ENCODE data around the gene LGI1.

Gene LGI1

DNA sequence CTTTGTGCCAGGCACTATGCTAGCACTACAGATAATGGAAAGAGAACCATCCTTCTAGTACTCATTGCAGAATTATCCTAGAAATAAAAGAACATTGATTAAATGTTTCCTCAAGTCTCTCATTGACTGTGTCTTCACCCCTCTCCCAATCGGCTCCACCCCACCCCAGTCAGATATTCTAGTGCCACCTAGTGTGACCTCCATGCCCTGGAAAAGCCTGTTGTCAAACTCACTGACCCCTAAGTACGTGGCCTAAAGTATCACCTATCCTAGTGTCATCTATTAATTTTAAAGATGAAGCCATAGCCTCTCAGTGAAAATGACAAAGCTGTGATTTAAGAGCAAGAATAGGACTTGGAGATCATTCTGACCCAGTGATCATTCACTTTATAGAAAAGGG lies 26.3 kb downstream of the LGI1 start:
- no peak for TF ChIP-seq CTCF (conservative IDR thresholded peaks at IDR 0.05; ENCODE audit: low read depth, low read length)
- H3K27ac ChIP-seq: no peak overlapping the region
- H3K9ac ChIP-seq: no peak overlapping the region
- no peak overlapping the region for H2AFZ ChIP-seq (ENCODE audit: low read depth)
- no peaks in the 10 kb centered on the region for H3K79me2 ChIP-seq (ENCODE audit: insufficient read depth, low read depth)
- H3K4me3 ChIP-seq (IDR thresholded peaks at IDR 0.05; ENCODE audit: insufficient read depth, low read depth, low read length): no peak overlapping the region
- no peaks in the 10 kb centered on the region for H3K27me3 ChIP-seq (ENCODE audit: insufficient read depth, low read depth)
- H3K4me2 ChIP-seq: no peak overlapping the region
- no peaks in the 10 kb centered on the region for H3K4me1 ChIP-seq (ENCODE audit: low read depth, poor library complexity, severe bottlenecking)
- no peaks in the 10 kb centered on the region for H4K20me1 ChIP-seq (ENCODE audit: insufficient read depth)
- no peaks in the 10 kb centered on the region for H3K36me3 ChIP-seq (ENCODE audit: insufficient read depth)

- H3K4me3 ChIP-seq (IDR thresholded peaks at IDR 0.05; ENCODE audit: insufficient read depth, low read depth, low read length): no peak overlapping the region
- no peak overlapping the region for H3K9ac ChIP-seq
- H3K4me1 ChIP-seq (ENCODE audit: low read depth, poor library complexity, severe bottlenecking): no peaks in the 10 kb centered on the region
- no peak overlapping the region for H3K4me2 ChIP-seq
- H3K79me2 ChIP-seq (ENCODE audit: insufficient read depth, low read depth): no peaks in the 10 kb centered on the region
- H3K36me3 ChIP-seq (ENCODE audit: insufficient read depth): no peaks in the 10 kb centered on the region
- no peak for TF ChIP-seq CTCF (conservative IDR thresholded peaks at IDR 0.05; ENCODE audit: low read depth, low read length)
- no peak overlapping the region for H3K27ac ChIP-seq
- H4K20me1 ChIP-seq (ENCODE audit: insufficient read depth): no peaks in the 10 kb centered on the region
- no peaks in the 10 kb centered on the region for H3K27me3 ChIP-seq (ENCODE audit: insufficient read depth, low read depth)
- H2AFZ ChIP-seq (ENCODE audit: low read depth): no peak overlapping the region
Measured at GRCh38 chr10:93788413-93789208, 30.9 kb downstream of the LGI1 start.

DNA sequence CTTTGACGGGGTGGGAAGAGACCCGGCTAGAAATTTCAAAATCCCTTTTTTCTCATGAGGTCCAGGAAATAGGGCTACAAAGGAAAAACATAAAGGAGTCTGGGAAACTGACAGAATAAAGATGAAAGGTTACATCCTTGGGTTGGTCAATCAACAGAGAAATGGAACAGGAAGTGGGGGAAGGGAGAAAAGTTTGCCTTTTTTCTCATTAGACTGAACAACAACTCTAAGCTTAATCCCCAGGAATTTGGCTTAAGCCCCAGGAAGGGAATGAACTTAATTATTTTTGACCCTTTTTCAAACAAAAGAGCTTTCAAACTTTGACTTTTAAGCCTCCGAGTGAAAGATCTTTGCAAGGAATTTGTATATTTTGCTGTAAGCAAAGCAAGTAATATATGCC lies 32.7 kb downstream of the LGI1 start:
- no peak overlapping the region for H3K9ac ChIP-seq
- H3K27me3 ChIP-seq (ENCODE audit: insufficient read depth, low read depth): no peaks in the 10 kb centered on the region
- H3K4me2 ChIP-seq: no peak overlapping the region
- no peak overlapping the region for H3K4me3 ChIP-seq (IDR thresholded peaks at IDR 0.05; ENCODE audit: insufficient read depth, low read depth, low read length)
- no peak for TF ChIP-seq CTCF (conservative IDR thresholded peaks at IDR 0.05; ENCODE audit: low read depth, low read length)
- H3K79me2 ChIP-seq (ENCODE audit: insufficient read depth, low read depth): no peaks in the 10 kb centered on the region
- H3K27ac ChIP-seq: no peak overlapping the region
- H4K20me1 ChIP-seq (ENCODE audit: insufficient read depth): no peaks in the 10 kb centered on the region
- H2AFZ ChIP-seq (ENCODE audit: low read depth): no peak overlapping the region
- H3K4me1 ChIP-seq (ENCODE audit: low read depth, poor library complexity, severe bottlenecking): no peaks in the 10 kb centered on the region
- no peaks in the 10 kb centered on the region for H3K36me3 ChIP-seq (ENCODE audit: insufficient read depth)

GRCh38 chr10:93796167-93796566 lies 38.4 kb downstream of the LGI1 start:
- Histone ChIP-seq H3K4me2 (no peak overlapping the region), H3K9ac (no peak overlapping the region), H3K27me3 (ENCODE audit: insufficient read depth, low read depth) (no peaks in the 10 kb centered on the region), H2AFZ (ENCODE audit: low read depth) (no peak overlapping the region), H3K27ac (no peak overlapping the region), H3K4me1 (ENCODE audit: low read depth, poor library complexity, severe bottlenecking) (no peaks in the 10 kb centered on the region), H3K79me2 (ENCODE audit: insufficient read depth, low read depth) (no peaks in the 10 kb centered on the region), H4K20me1 (ENCODE audit: insufficient read depth) (no peaks in the 10 kb centered on the region), H3K4me3 (IDR thresholded peaks at IDR 0.05; ENCODE audit: insufficient read depth, low read depth, low read length) (no peak overlapping the region), H3K36me3 (ENCODE audit: insufficient read depth) (no peaks in the 10 kb centered on the region)
- no peak for TF ChIP-seq CTCF (conservative IDR thresholded peaks at IDR 0.05; ENCODE audit: low read depth, low read length)
